HepG2 (cell line): ENCODE measurements around the gene COPE. TPM values are rescaled to one million over a fixed set of nuclear protein-coding genes. Genes with fewer than 3 reads are reported as not detected.

Experiments used
- ATAC-seq: fragments of 200-7000 bp; cut with Tn5 transposase; 3 replicates; pipeline ENCODE4 v1.9.1; 2020; ENCODE audit warnings: mild to moderate bottlenecking, moderate library complexity
- BruUV-seq: library from RNA; stranded (reverse); fragments of 400-500 nt; replicated peaks from 2 replicates; lab custom pipeline; 2021; lab: Mats Ljungman, UMichigan
- CTCF ChIA-PET: fragments of 300-600 bp; formaldehyde crosslinking; extraction: SDS; loops from one replicate; lab custom pipeline; 2021; ENCODE audit warnings: low total read pairs, inconsistent platforms, low intra/inter-chr PET ratio; lab: Yijun Ruan, JAX
- POLR2A ChIA-PET: fragments of 350-600 bp; sonication (Branson Sonifier 250); formaldehyde crosslinking; loops from one replicate; lab custom pipeline; 2020; ENCODE audit warnings: antibody characterized with exemption, inconsistent platforms; lab: Yijun Ruan, JAX
- DNase-seq: peaks from one replicate; pipeline ENCODE4 v3.0.0-alpha.2; 2015; ENCODE audit warnings: low spot score
- FAIRE-seq: peaks from 3 replicates; lab custom pipeline; 2011; peaks lifted over from hg19 to GRCh38; lab: Jason Lieb, UNC
- H2AFZ ChIP-seq: one replicate; pipeline ENCODE4 v1.6.1; 2011; ENCODE audit warnings: low read length, inconsistent platforms
- H3K27ac ChIP-seq: fragments of 300-600 bp; 3 replicates; pipeline ENCODE4 v1.8.0; 2011; ENCODE audit warnings: mixed run types, mild to moderate bottlenecking, mixed read lengths, low read length, inconsistent platforms; ENCODE audit not compliant: insufficient read depth; ENCODE audit errors: extremely low read length
- H3K27me3 ChIP-seq, 2 experiments: fragments of 200-600 bp in 1 of 2; 2 replicates in 1 of 2; 3 replicates in 1 of 2; pipeline versions ENCODE4 v1.6.0 to v1.8.0; 2011; ENCODE audit warnings: low read length in 2 of 2, mild to moderate bottlenecking in 2 of 2, moderate library complexity in 2 of 2, inconsistent platforms in 1 of 2; ENCODE audit not compliant: insufficient read depth in 2 of 2, control insufficient read depth in 1 of 2
- H3K36me3 ChIP-seq, 2 experiments: fragments of 200-600 bp in 1 of 2; replicated peaks in 1 of 2; 2 replicates in 1 of 2; 3 replicates in 1 of 2; pipeline versions ENCODE4 v1.5.1 to v1.8.0; 2011; ENCODE audit warnings: low read length in 2 of 2, inconsistent platforms in 1 of 2; ENCODE audit not compliant: insufficient read depth in 2 of 2, control insufficient read depth in 1 of 2
- H3K4me1 ChIP-seq: 2 replicates; pipeline ENCODE4 v1.5.1; 2012; ENCODE audit warnings: low read length, inconsistent platforms; ENCODE audit not compliant: insufficient read depth
- H3K4me2 ChIP-seq: 2 replicates; pipeline ENCODE4 v1.6.0; 2011; ENCODE audit warnings: low read depth, low read length, inconsistent platforms
- H3K4me3 ChIP-seq, 3 experiments: fragments of 200-600 bp in 1 of 3; sonication (generic), shearing (Covaris generic) in 1 of 3; replicated peaks in 1 of 3; 2 replicates each; pipeline ENCODE4 v1.5.1; 2011 to 2016; ENCODE audit warnings: low read length in 3 of 3, inconsistent platforms in 2 of 3, low read depth in 2 of 3, mild to moderate bottlenecking in 2 of 3, control low read depth in 1 of 3, mixed read lengths in 1 of 3; ENCODE audit not compliant: insufficient read depth in 1 of 3
- H3K79me2 ChIP-seq: one replicate; pipeline ENCODE4 v1.6.1; 2011; ENCODE audit warnings: low read length, inconsistent platforms; ENCODE audit not compliant: insufficient read depth
- H3K9ac ChIP-seq: 2 replicates; pipeline ENCODE4 v1.6.0; 2011; ENCODE audit warnings: mild to moderate bottlenecking, low read depth, low read length, inconsistent platforms; ENCODE audit not compliant: insufficient read depth
- H3K9me3 ChIP-seq: 2 replicates; pipeline ENCODE4 v1.5.1; 2012; ENCODE audit warnings: mild to moderate bottlenecking, low read length
- H4K20me1 ChIP-seq: 2 replicates; pipeline ENCODE4 v1.6.0; 2011; ENCODE audit warnings: inconsistent platforms, mild to moderate bottlenecking, low read length, moderate library complexity; ENCODE audit not compliant: insufficient read depth
- CREB1 ChIP-seq, 2 experiments: fragments of 450-650 bp in 1 of 2; IDR thresholded peaks; 2 replicates each; pipeline ENCODE4 v1.6.1; 2016 to 2017; ENCODE audit warnings: control low read depth in 1 of 2, mild to moderate bottlenecking in 1 of 2, missing compliant biosample characterization in 1 of 2, missing genetic modification characterization in 1 of 2
- HNRNPK ChIP-seq: fragments of 200-400 bp; formaldehyde crosslinking; IDR thresholded peaks from 2 replicates; pipeline ENCODE4 v1.6.1; 2018; ENCODE audit warnings: low read length, low read depth, moderate library complexity, mild to moderate bottlenecking; ENCODE audit not compliant: poor library complexity, severe bottlenecking
- LRRFIP1 ChIP-seq: sonication (generic); formaldehyde crosslinking; conservative IDR thresholded peaks from 2 replicates; pipeline ENCODE4 v1.4.0; 2020; ENCODE audit warnings: missing genetic modification reagents
- MLLT10 ChIP-seq: sonication (generic); formaldehyde crosslinking; IDR thresholded peaks from 2 replicates; pipeline ENCODE4 v1.4.0; 2020; ENCODE audit warnings: missing genetic modification reagents
- MYC ChIP-seq: sonication (generic); formaldehyde crosslinking; IDR thresholded peaks from 2 replicates; pipeline ENCODE4 v1.9.0; 2021; ENCODE audit warnings: missing genetic modification reagents, borderline replicate concordance
- RELA ChIP-seq: sonication (generic); formaldehyde crosslinking; IDR thresholded peaks from 2 replicates; pipeline ENCODE4 v1.4.0; 2020; ENCODE audit warnings: missing genetic modification reagents
- RFXAP ChIP-seq: sonication (generic); formaldehyde crosslinking; IDR thresholded peaks from 2 replicates; pipeline ENCODE4 v1.4.0; 2020; ENCODE audit warnings: missing genetic modification reagents, borderline replicate concordance
- TEF ChIP-seq: sonication (generic); formaldehyde crosslinking; IDR thresholded peaks from 2 replicates; pipeline ENCODE4 v1.5.0; 2020; ENCODE audit warnings: missing genetic modification reagents
- ZNF749 ChIP-seq: sonication (generic); formaldehyde crosslinking; IDR thresholded peaks from 2 replicates; pipeline ENCODE4 v1.8.0; 2022; ENCODE audit warnings: mild to moderate bottlenecking, missing genetic modification reagents, moderate library complexity, borderline replicate concordance
- WGBS: methylation state at CpG from one replicate; pipeline ENCODE4 v1.1.6; 2017; ENCODE audit warnings: low lambda C conversion rate; 5-methylcytosine and 5-hydroxymethylcytosine counted together
- in situ Hi-C: cut with HindIII; loops from 2 replicates; pipeline ENCODE4 v1.10.0; 2017; ENCODE audit warnings: low pct_unique_long_range_greater_than_20kb; ENCODE audit not compliant: extremely low pct_ligation_motif_present
- intact Hi-C: fragments of 100-400 bp; cut with micrococcal nuclease; formaldehyde crosslinking; loops from one replicate; pipeline ENCODE4 v1.10.0; 2022; ENCODE audit not compliant: unreplicated experiment
- polyA plus RNA-seq, 8 experiments: library from polyadenylated mRNA; depleted of rRNA in 3 of 8; stranded (reverse) in 7 of 8; unstranded in 1 of 8; fragments of >200 nt; fragmentation: Illumina TruSeq in 4 of 8; extraction: Trizol in 4 of 8; gene quantifications; 2 replicates each; pipeline versions ENCODE4 v1.2.1 to v1.2.3, GENCODE V29; 2011 to 2016; ENCODE audit warnings: low read depth in 4 of 8, missing spikeins in 1 of 8, mixed read lengths in 1 of 8; ENCODE audit not compliant: insufficient read depth in 1 of 8
- total RNA-seq, 5 experiments: library from RNA; depleted of rRNA; stranded (reverse); fragments of >200 nt; fragmentation: Illumina TruSeq; extraction: Trizol; gene quantifications; 2 replicates each; pipeline ENCODE4 v1.2.3, GENCODE V29; 2016; ENCODE audit warnings: low read depth in 1 of 5
- TF ChIP-seq, protein P1 (sequence below): sonication (generic); formaldehyde crosslinking; IDR thresholded peaks from 2 replicates; pipeline ENCODE4 v1.5.1; 2020; ENCODE audit warnings: missing genetic modification reagents, mild to moderate bottlenecking, borderline replicate concordance
- TF ChIP-seq, protein P2 (sequence below): sonication (generic); IDR thresholded peaks from 2 replicates; pipeline ENCODE4 v1.6.1; 2016; ENCODE audit warnings: low read depth, borderline replicate concordance

The COPE gene
- total and polyA plus RNA-seq, 2 of the 13 experiments (the other 11 are each of a cell fraction or from before 2014, with no cell fraction given), result 189 to 205 TPM

- WGBS, result 97% methylated on average over 19 of the region's 23 CpGs
- Histone ChIP-seq H3K4me3 (no peak overlapping the region), H3K4me2 (no peak overlapping the region), H3K27me3 (no peaks in the 10 kb centered on the region), H4K20me1 (no peaks in the 10 kb centered on the region), H3K36me3 (peaks cover 30 to 53% of the 10 kb centered on the region in 2 experiments; a peak in 4 of 5 replicates), H3K79me2 (no peaks in the 10 kb centered on the region), H2AFZ (no peak overlapping the region), H3K9me3 (no peaks in the 10 kb centered on the region), H3K9ac (no peak overlapping the region), H3K4me1 (peaks cover 17% of the 10 kb centered on the region), H3K27ac (no peak overlapping the region)
- ATAC-seq, result no peak
- TF ChIP-seq MLLT10 (CRISPR knock-in tag) (no peak), MYC (CRISPR knock-in tag) (no peak), CREB1 (IDR thresholded peaks at IDR 0.05) (no peak), CREB1 (CRISPR knock-in tag; IDR thresholded peaks at IDR 0.05) (no peak), TEF (CRISPR knock-in tag) (no peak), HNRNPK (no peak), RFXAP (CRISPR knock-in tag) (no peak), RELA (no peak), ZNF749 (CRISPR knock-in tag) (no peak), LRRFIP1 (CRISPR knock-in tag) (no peak)
- TF ChIP-seq, protein P1, sequence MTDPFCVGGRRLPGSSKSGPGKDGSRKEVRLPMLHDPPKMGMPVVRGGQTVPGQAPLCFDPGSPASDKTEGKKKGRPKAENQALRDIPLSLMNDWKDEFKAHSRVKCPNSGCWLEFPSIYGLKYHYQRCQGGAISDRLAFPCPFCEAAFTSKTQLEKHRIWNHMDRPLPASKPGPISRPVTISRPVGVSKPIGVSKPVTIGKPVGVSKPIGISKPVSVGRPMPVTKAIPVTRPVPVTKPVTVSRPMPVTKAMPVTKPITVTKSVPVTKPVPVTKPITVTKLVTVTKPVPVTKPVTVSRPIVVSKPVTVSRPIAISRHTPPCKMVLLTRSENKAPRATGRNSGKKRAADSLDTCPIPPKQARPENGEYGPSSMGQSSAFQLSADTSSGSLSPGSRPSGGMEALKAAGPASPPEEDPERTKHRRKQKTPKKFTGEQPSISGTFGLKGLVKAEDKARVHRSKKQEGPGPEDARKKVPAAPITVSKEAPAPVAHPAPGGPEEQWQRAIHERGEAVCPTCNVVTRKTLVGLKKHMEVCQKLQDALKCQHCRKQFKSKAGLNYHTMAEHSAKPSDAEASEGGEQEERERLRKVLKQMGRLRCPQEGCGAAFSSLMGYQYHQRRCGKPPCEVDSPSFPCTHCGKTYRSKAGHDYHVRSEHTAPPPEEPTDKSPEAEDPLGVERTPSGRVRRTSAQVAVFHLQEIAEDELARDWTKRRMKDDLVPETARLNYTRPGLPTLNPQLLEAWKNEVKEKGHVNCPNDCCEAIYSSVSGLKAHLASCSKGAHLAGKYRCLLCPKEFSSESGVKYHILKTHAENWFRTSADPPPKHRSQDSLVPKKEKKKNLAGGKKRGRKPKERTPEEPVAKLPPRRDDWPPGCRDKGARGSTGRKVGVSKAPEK (CRISPR knock-in tag), result no peak
- TF ChIP-seq, protein P2, sequence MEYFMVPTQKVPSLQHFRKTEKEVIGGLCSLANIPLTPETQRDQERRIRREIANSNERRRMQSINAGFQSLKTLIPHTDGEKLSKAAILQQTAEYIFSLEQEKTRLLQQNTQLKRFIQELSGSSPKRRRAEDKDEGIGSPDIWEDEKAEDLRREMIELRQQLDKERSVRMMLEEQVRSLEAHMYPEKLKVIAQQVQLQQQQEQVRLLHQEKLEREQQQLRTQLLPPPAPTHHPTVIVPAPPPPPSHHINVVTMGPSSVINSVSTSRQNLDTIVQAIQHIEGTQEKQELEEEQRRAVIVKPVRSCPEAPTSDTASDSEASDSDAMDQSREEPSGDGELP, result no peak
- CTCF ChIA-PET, result interaction anchor here (0.8 to 1.7 kb wide), 2 partner anchors 86 to 120 kb away, joined by 3 to 6 read pairs; no protein-coding TSS in a partner anchor
- intact Hi-C loops (no loop called here), in situ Hi-C loops (no loop called here)
- BruUV-seq, result no TSS peak
- FAIRE-seq, result no peak
- DNase-seq, result no peak
- POLR2A ChIA-PET, result no interaction called here
These were observed 52.0 kb downstream of the COPE start for GRCh38 chr19:18867199-18867598.
